Measurements from ENCODE around the gene TMEM198. TPM values are rescaled to one million over a fixed set of nuclear protein-coding genes. Genes with fewer than 3 reads are reported as not detected.
A peak's percentile ranks its signal among the peaks of the same experiment; 100 is the strongest.

The TMEM198 gene
- total RNA-seq, 1 donor, result 1.1 TPM

DNA sequence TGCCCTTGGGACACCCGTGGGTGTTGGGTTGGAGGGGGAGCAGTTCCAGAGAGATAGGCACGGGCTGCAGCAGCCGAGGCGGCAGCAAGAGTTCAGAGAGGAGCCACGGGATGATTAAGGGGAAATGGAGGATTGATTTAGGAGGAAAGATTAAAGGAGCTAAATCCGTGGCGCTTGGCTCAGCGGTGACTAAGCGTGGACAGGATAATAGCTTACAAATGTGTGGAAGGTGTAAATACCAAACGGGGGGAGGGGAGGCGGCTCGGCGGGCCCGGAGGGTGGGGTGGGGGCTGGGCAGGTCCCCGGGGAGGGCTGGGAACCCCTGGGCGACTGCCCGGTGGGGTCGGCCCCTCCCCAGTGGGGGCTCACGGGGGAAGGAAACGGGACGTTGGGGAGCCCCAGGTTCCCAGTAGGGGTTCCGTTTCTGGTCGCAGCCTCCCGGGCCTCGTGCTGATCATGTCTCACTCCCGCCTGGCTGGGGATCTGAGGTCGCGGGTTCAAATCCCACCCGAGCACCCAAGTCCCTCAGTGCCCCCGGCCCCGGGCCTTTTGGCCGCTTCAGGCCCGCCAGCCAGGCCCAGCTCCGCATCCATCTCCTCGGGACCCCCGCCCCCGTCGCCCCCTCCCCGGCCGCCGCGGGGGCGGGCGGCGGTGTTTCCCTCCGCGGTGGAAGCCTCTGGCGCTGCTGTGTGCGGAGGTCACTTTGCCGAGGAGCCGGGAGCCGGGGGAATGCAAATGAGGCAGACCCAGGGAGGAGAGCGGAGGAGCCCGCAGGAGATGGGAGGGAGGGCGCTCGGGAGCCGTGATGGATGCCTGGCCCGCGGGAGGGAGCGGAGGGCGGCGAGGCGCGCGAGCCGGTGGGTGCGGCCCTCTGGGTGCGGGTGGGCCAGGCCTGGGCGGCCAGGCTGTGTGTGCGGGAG, 21.5 kb upstream of the TMEM198 start:
- Histone ChIP-seq H3K4me2 (ENCODE audit: insufficient read depth, low read length) (peak overlapping the region; percentile 71), H3K4me1 (ENCODE audit: insufficient read depth, low read length) (peaks cover 16% of the 10 kb centered on the region), H3K27me3 (ENCODE audit: insufficient read depth, low read length) (peaks cover 13% of the 10 kb centered on the region), H3K36me3 (ENCODE audit: insufficient read depth, low read length) (no peaks in the 10 kb centered on the region), H3K27ac (ENCODE audit: low read depth, low read length) (peak overlapping the region; percentile 54), H4K20me1 (ENCODE audit: insufficient read depth, low read length) (no peaks in the 10 kb centered on the region), H3K9me3 (ENCODE audit: low read depth, low read length) (no peaks in the 10 kb centered on the region), H3K4me3 (ENCODE audit: insufficient read depth, low read length) (peak overlapping the region; percentile 65), H3K79me2 (ENCODE audit: insufficient read depth, low read length) (no peaks in the 10 kb centered on the region), H2AFZ (ENCODE audit: low read length) (no peak overlapping the region)
- TF ChIP-seq, protein P1, sequence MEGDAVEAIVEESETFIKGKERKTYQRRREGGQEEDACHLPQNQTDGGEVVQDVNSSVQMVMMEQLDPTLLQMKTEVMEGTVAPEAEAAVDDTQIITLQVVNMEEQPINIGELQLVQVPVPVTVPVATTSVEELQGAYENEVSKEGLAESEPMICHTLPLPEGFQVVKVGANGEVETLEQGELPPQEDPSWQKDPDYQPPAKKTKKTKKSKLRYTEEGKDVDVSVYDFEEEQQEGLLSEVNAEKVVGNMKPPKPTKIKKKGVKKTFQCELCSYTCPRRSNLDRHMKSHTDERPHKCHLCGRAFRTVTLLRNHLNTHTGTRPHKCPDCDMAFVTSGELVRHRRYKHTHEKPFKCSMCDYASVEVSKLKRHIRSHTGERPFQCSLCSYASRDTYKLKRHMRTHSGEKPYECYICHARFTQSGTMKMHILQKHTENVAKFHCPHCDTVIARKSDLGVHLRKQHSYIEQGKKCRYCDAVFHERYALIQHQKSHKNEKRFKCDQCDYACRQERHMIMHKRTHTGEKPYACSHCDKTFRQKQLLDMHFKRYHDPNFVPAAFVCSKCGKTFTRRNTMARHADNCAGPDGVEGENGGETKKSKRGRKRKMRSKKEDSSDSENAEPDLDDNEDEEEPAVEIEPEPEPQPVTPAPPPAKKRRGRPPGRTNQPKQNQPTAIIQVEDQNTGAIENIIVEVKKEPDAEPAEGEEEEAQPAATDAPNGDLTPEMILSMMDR (IDR thresholded peaks at IDR 0.05; ENCODE audit: extremely low read depth, low read depth, low read length), result no peak
- DNase-seq (ENCODE audit: insufficient read length, low spot score, missing footprints), result peak; percentile 97

DNA sequence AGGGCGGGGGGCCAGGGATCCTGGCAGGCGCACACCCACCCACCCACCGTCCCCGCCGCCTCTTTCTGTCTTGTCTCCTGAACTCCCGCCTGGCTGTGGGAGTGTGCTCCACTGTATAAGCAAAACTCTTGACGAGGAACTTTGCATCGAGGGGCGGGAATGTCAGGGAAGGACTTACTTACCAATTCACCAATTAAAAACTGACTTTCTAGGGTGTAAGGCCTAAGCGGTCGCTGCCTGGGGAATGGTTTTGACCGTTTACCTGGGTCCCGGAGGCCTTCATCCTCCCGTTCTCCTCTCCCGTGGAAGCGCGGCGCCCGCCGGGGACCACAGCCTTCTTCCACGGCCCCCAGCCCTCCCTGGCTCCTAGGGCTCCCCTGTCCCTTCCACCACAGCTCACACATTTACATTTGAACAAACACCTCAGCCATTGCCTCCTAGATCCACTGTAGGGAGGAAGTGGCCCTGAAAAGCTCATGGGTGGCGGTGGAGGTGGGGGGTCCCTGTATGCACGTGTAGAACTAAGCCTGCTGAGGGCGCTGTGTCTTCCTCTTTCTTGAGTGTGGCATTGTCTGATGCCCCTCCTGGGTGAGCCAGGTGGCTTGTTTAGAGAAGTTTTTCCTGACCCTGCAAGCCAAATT, 20.7 kb upstream of the TMEM198 start:
- H3K4me3 ChIP-seq (ENCODE audit: insufficient read depth, low read length), result peak overlapping the region; percentile 65
- H3K36me3 ChIP-seq (ENCODE audit: insufficient read depth, low read length), result no peaks in the 10 kb centered on the region
- H2AFZ ChIP-seq (ENCODE audit: low read length), result no peak overlapping the region
- TF ChIP-seq, protein P1 (IDR thresholded peaks at IDR 0.05; ENCODE audit: extremely low read depth, low read depth, low read length), result no peak
- no peaks in the 10 kb centered on the region for H3K79me2 ChIP-seq (ENCODE audit: insufficient read depth, low read length)
- DNase-seq (ENCODE audit: insufficient read length, low spot score, missing footprints), result no peak
- H4K20me1 ChIP-seq (ENCODE audit: insufficient read depth, low read length), result no peaks in the 10 kb centered on the region
- H3K27ac ChIP-seq (ENCODE audit: low read depth, low read length), result no peak overlapping the region
- no peaks in the 10 kb centered on the region for H3K9me3 ChIP-seq (ENCODE audit: low read depth, low read length)
- H3K4me1 ChIP-seq (ENCODE audit: insufficient read depth, low read length), result peaks cover 16% of the 10 kb centered on the region
- peak overlapping the region; percentile 71 for H3K4me2 ChIP-seq (ENCODE audit: insufficient read depth, low read length)
- H3K27me3 ChIP-seq (ENCODE audit: insufficient read depth, low read length), result peaks cover 19% of the 10 kb centered on the region

DNA sequence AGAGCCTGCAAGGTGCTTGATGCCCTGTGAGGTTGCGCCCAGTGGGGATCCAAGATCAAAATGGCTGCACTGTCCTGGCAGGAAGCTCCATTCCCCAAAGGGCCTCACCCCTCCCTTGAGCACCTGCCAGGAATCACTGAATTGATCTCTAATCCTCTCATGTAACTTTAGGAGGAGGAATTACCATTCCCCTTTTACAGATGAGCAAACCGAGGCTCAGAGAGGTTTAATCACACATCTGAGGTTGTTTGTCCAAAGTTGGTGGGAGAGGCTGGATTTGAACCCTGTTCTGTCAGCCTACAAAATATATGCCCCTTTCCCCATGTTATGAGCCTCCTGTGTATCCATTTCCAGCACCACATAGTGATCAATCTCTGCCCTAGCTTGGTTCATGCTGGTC, 19.0 kb upstream of the TMEM198 start:
- Histone ChIP-seq H2AFZ (ENCODE audit: low read length) (no peak overlapping the region), H3K4me2 (ENCODE audit: insufficient read depth, low read length) (no peak overlapping the region), H4K20me1 (ENCODE audit: insufficient read depth, low read length) (no peaks in the 10 kb centered on the region), H3K4me1 (ENCODE audit: insufficient read depth, low read length) (peaks cover 18% of the 10 kb centered on the region), H3K27me3 (ENCODE audit: insufficient read depth, low read length) (peaks cover 35% of the 10 kb centered on the region), H3K36me3 (ENCODE audit: insufficient read depth, low read length) (no peaks in the 10 kb centered on the region), H3K79me2 (ENCODE audit: insufficient read depth, low read length) (no peaks in the 10 kb centered on the region), H3K4me3 (ENCODE audit: insufficient read depth, low read length) (no peak overlapping the region), H3K9me3 (ENCODE audit: low read depth, low read length) (no peaks in the 10 kb centered on the region), H3K27ac (ENCODE audit: low read depth, low read length) (no peak overlapping the region)
- no peak for DNase-seq (ENCODE audit: insufficient read length, low spot score, missing footprints)
- TF ChIP-seq, protein P1 (IDR thresholded peaks at IDR 0.05; ENCODE audit: extremely low read depth, low read depth, low read length), result no peak
